Prostate gland (tissue), 2 donors: ENCODE data around the gene IKZF1. TPM values are rescaled to one million over a fixed set of nuclear protein-coding genes. Genes with fewer than 3 reads are reported as not detected.

ENCODE experiments used
- DNase-seq: peaks from one replicate; pipeline ENCODE4 v3.0.0-alpha.2; 2019; ENCODE audit warnings: low spot score
- H3K27ac ChIP-seq, 2 donors: fragments of 200-600 bp; sonication (generic); 2 replicates each; pipeline ENCODE4 v1.5.1; 2017 to 2019
- H3K27me3 ChIP-seq: fragments of 200-600 bp; sonication (generic); replicated peaks from 2 replicates; pipeline ENCODE4 v1.5.1; 2019; ENCODE audit not compliant: insufficient read depth
- H3K36me3 ChIP-seq, 2 donors: fragments of 200-600 bp; sonication (generic); 1 replicate in 1 of 2; 2 replicates in 1 of 2; pipeline versions ENCODE4 v1.5.1 to v1.8.1; 2017 to 2019
- H3K4me1 ChIP-seq: fragments of 200-600 bp; sonication (generic); replicated peaks from 2 replicates; pipeline ENCODE4 v1.5.1; 2019
- H3K4me3 ChIP-seq, 2 donors: fragments of 200-600 bp; sonication (generic); 2 replicates each; pipeline ENCODE4 v1.5.1; 2017 to 2019
- H3K9me3 ChIP-seq: fragments of 200-600 bp; sonication (generic); 2 replicates; pipeline ENCODE4 v1.5.1; 2017
- POLR2A ChIP-seq: fragments of 450-650 bp; IDR thresholded peaks from one replicate; pipeline ENCODE4 v1.6.1; 2016; ENCODE audit warnings: antibody characterized with exemption, mild to moderate bottlenecking
- POLR2AphosphoS5 ChIP-seq: sonication (generic); formaldehyde crosslinking; IDR thresholded peaks from one replicate; pipeline ENCODE4 v1.6.1; 2017; ENCODE audit warnings: antibody characterized with exemption
- WGBS: methylation state at CpG from one replicate; pipeline ENCODE4 v1.1.5; 2018; 5-methylcytosine and 5-hydroxymethylcytosine counted together
- intact Hi-C: fragments of 100-400 bp; cut with DNase I; formaldehyde crosslinking; loops from one replicate; pipeline ENCODE4 v1.14.2; 2022
- total RNA-seq, 2 donors: library from RNA; depleted of rRNA; stranded (reverse); fragments of >200 nt; gene quantifications; one replicate each; pipeline ENCODE4 v1.1.0, GENCODE V29; 2016
- TF ChIP-seq, protein P1 (sequence below), 4 experiments: fragments of 200-600 bp in 2 of 4; fragments of 450-650 bp in 2 of 4; sonication (generic) in 2 of 4; IDR thresholded peaks; 1 replicate in 3 of 4; 2 replicates in 1 of 4; pipeline ENCODE4 v1.5.1; 2016 to 2019; ENCODE audit warnings: antibody characterized with exemption in 4 of 4, mild to moderate bottlenecking in 2 of 4, moderate library complexity in 2 of 4

The IKZF1 gene
- total RNA-seq, 2 donors from 2014 or later: 2.7 to 7.7 TPM

DNA sequence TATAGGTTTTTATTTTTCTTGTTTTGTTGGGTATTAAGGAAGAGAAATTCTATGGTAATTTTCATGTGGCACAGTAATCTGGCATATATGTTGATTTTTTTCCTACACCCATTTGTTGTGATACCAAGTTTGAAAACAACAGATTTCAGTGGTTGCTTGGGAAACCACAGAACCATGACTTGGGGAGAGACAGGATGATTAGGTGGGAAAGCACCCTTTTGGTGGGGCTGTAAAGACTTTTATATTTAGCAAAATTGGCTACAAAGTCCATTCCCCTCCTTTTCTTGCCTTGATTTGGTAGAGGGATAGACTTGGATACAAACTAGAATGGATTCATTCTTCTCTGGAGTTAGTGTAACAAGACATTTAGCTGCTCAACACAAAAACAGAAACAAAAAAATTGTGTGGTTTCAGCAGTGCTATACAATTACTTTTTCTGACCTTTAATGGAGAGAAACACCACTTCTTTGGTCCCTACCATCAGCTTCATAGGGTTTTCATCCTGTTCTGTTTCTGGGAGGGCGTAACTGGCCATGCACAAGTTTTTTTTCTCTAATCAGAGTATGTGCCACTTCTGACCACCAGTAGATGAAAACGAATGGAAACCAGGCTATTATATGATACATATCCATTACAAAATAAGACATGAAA lies 92.9 kb downstream of the IKZF1 start:
- WGBS: 92% methylated on average over 2 of the region's 2 CpGs
- intact Hi-C loops: no loop called here
- no peaks in the 10 kb centered on the region for H3K36me3 ChIP-seq

DNA sequence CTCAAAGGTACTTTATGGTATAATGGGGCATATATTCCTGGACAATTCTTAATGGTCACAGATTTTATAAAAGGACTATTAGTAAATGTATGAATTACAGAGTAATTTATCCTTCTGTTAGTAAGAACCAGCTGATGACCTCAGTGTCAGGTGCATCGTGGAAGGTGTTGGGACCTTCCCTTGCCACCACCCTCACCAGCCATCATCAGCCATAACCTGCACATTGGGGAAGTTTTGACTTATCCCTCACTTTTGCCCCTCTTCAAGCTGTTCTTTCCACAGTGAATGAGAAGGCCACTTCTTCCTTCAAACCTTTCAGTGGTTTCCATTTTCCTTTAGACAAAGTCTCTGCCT lies 93.4 kb downstream of the IKZF1 start:
- 85% methylated on average over 1 of the region's 1 CpG for WGBS
- intact Hi-C loops: no loop called here
- TF ChIP-seq POLR2AphosphoS5 (no peak), POLR2A (no peak)
- TF ChIP-seq, protein P1, sequence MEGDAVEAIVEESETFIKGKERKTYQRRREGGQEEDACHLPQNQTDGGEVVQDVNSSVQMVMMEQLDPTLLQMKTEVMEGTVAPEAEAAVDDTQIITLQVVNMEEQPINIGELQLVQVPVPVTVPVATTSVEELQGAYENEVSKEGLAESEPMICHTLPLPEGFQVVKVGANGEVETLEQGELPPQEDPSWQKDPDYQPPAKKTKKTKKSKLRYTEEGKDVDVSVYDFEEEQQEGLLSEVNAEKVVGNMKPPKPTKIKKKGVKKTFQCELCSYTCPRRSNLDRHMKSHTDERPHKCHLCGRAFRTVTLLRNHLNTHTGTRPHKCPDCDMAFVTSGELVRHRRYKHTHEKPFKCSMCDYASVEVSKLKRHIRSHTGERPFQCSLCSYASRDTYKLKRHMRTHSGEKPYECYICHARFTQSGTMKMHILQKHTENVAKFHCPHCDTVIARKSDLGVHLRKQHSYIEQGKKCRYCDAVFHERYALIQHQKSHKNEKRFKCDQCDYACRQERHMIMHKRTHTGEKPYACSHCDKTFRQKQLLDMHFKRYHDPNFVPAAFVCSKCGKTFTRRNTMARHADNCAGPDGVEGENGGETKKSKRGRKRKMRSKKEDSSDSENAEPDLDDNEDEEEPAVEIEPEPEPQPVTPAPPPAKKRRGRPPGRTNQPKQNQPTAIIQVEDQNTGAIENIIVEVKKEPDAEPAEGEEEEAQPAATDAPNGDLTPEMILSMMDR (IDR thresholded peaks at IDR 0.05): no peak

More for the DNA sequence above, 92.9 kb downstream of the IKZF1 start:
- TF ChIP-seq POLR2AphosphoS5: no peak
- TF ChIP-seq, protein P1 (IDR thresholded peaks at IDR 0.05): no peak
- no peak for TF ChIP-seq POLR2A
- no peaks in the 10 kb centered on the region for H3K4me1 ChIP-seq
- peaks cover 7% of the 10 kb centered on the region for H3K27me3 ChIP-seq
- H3K9me3 ChIP-seq: no peaks in the 10 kb centered on the region
- no peak overlapping the region for H3K4me3 ChIP-seq
- H3K27ac ChIP-seq: no peak overlapping the region
- no peak for DNase-seq

DNA sequence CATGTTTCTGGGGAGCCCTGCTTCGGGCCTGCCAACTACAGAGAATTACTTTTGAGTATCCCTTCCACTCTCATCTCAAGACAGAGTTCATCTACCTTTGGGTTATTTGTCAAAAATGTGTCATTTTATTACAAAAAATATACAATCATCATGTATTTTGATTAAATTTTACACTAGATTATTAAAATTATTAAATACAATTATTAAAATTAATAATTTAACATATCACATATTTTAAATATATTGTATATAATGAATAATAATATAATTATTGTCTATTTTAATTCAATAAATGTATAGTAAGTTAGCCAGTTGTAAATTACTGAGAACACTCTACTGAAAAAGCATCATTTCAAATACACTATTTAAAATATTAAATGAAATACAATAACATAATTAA lies 94.7 kb downstream of the IKZF1 start:
- 94% methylated on average over 1 of the region's 1 CpG for WGBS
- TF ChIP-seq POLR2AphosphoS5 (no peak), POLR2A (no peak)
- TF ChIP-seq, protein P1 (IDR thresholded peaks at IDR 0.05): no peak
- Histone ChIP-seq H3K4me1 (no peaks in the 10 kb centered on the region), H3K9me3 (no peaks in the 10 kb centered on the region), H3K36me3 (no peaks in the 10 kb centered on the region), H3K27ac (no peak overlapping the region), H3K4me3 (no peak overlapping the region), H3K27me3 (peaks cover 7% of the 10 kb centered on the region)
- no peak for DNase-seq
- intact Hi-C loops: no loop called here

More for the DNA sequence above, 93.4 kb downstream of the IKZF1 start:
- Histone ChIP-seq H3K9me3 (no peaks in the 10 kb centered on the region), H3K36me3 (no peaks in the 10 kb centered on the region), H3K4me3 (no peak overlapping the region), H3K27me3 (peaks cover 7% of the 10 kb centered on the region), H3K27ac (no peak overlapping the region), H3K4me1 (no peaks in the 10 kb centered on the region)
- no peak for DNase-seq

DNA sequence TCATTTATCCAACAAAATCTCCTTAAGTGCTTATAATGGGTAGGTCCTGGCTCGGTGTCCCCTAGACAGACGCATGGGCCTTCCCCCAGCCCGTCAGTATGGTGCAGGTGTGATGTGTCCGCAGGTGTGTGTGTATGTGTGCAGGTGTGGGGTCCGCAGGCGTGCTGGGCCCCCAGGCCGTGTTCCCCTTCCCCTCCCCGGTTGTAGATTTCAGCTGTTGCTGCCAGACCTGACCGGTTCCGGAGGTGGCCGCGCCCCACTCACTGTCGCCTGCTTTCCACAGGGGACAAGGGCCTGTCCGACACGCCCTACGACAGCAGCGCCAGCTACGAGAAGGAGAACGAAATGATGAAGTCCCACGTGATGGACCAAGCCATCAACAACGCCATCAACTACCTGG lies 95.1 kb downstream of the IKZF1 start:
- TF ChIP-seq POLR2AphosphoS5 (no peak), POLR2A (no peak)
- TF ChIP-seq, protein P1 (IDR thresholded peaks at IDR 0.05): no peak
- intact Hi-C loops: no loop called here
- Histone ChIP-seq H3K27ac (no peak overlapping the region), H3K4me3 (no peak overlapping the region), H3K36me3 (no peaks in the 10 kb centered on the region), H3K4me1 (no peaks in the 10 kb centered on the region), H3K27me3 (peaks cover 7% of the 10 kb centered on the region), H3K9me3 (no peaks in the 10 kb centered on the region)
- 62% methylated on average over 21 of the region's 21 CpGs for WGBS
- no peak for DNase-seq

DNA sequence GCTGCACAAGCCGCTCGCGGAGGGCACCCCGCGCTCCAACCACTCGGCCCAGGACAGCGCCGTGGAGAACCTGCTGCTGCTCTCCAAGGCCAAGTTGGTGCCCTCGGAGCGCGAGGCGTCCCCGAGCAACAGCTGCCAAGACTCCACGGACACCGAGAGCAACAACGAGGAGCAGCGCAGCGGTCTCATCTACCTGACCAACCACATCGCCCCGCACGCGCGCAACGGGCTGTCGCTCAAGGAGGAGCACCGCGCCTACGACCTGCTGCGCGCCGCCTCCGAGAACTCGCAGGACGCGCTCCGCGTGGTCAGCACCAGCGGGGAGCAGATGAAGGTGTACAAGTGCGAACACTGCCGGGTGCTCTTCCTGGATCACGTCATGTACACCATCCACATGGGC lies 95.6 kb downstream of the IKZF1 start:
- Histone ChIP-seq H3K27me3 (peaks cover 7% of the 10 kb centered on the region), H3K4me3 (no peak overlapping the region), H3K9me3 (no peaks in the 10 kb centered on the region), H3K36me3 (no peaks in the 10 kb centered on the region), H3K27ac (no peak overlapping the region), H3K4me1 (no peaks in the 10 kb centered on the region)
- no peak for TF ChIP-seq POLR2A
- no peak for TF ChIP-seq POLR2AphosphoS5
- TF ChIP-seq, protein P1 (IDR thresholded peaks at IDR 0.05): no peak
- DNase-seq: no peak
- intact Hi-C loops: no loop called here
- 42% methylated on average over 30 of the region's 41 CpGs for WGBS
